ENCODE results near the gene SMAD4. TPM values are rescaled to one million over a fixed set of nuclear protein-coding genes. Genes with fewer than 3 reads are reported as not detected.

Gene SMAD4
- total and polyA plus RNA-seq, 2 experiments from 2014 or later: 41.9 to 103 TPM

DNA sequence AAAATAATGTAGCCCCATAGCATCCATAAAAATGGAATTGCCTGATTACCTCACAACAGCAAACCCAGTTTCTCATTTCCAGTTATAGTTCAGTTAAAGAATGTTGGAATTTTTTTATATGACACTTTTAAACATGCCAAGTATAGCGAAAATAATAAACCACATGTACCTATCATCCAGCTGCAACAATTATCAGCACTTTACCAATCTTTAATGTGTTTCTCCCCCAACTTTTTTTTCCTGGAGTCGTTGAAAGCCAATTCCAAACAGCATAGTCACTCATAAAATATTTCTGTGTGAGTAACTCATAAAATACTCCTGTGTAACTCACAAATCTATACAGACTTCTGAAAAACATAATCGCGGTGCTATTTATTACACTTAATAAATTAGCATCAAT lies 38.1 kb downstream of the SMAD4 start:
- TF ChIP-seq JUNB (IDR thresholded peaks at IDR 0.05; ENCODE audit: unreplicated experiment) (no peak), POLR2AphosphoS5 (IDR thresholded peaks at IDR 0.05; ENCODE audit: low read depth) (no peak), STAT1 (IDR thresholded peaks at IDR 0.05; ENCODE audit: unreplicated experiment) (no peak), CREB1 (CRISPR knock-in tag; IDR thresholded peaks at IDR 0.05; ENCODE audit: low read depth) (no peak), ZNF114 (CRISPR knock-in tag; IDR thresholded peaks at IDR 0.05) (no peak), EZH2 (IDR thresholded peaks at IDR 0.05; ENCODE audit: low read depth, unreplicated experiment) (no peak), ZNF331 (CRISPR knock-in tag; IDR thresholded peaks at IDR 0.05; ENCODE audit: low read depth) (no peak), EZH2phosphoT487 (IDR thresholded peaks at IDR 0.05; ENCODE audit: unreplicated experiment) (no peak), NANOG (IDR thresholded peaks at IDR 0.05; ENCODE audit: borderline replicate concordance) (no peak)
- TF ChIP-seq, protein P1, sequence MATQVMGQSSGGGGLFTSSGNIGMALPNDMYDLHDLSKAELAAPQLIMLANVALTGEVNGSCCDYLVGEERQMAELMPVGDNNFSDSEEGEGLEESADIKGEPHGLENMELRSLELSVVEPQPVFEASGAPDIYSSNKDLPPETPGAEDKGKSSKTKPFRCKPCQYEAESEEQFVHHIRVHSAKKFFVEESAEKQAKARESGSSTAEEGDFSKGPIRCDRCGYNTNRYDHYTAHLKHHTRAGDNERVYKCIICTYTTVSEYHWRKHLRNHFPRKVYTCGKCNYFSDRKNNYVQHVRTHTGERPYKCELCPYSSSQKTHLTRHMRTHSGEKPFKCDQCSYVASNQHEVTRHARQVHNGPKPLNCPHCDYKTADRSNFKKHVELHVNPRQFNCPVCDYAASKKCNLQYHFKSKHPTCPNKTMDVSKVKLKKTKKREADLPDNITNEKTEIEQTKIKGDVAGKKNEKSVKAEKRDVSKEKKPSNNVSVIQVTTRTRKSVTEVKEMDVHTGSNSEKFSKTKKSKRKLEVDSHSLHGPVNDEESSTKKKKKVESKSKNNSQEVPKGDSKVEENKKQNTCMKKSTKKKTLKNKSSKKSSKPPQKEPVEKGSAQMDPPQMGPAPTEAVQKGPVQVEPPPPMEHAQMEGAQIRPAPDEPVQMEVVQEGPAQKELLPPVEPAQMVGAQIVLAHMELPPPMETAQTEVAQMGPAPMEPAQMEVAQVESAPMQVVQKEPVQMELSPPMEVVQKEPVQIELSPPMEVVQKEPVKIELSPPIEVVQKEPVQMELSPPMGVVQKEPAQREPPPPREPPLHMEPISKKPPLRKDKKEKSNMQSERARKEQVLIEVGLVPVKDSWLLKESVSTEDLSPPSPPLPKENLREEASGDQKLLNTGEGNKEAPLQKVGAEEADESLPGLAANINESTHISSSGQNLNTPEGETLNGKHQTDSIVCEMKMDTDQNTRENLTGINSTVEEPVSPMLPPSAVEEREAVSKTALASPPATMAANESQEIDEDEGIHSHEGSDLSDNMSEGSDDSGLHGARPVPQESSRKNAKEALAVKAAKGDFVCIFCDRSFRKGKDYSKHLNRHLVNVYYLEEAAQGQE (IDR thresholded peaks at IDR 0.05; ENCODE audit: unreplicated experiment): no peak
- TF ChIP-seq, protein P2, sequence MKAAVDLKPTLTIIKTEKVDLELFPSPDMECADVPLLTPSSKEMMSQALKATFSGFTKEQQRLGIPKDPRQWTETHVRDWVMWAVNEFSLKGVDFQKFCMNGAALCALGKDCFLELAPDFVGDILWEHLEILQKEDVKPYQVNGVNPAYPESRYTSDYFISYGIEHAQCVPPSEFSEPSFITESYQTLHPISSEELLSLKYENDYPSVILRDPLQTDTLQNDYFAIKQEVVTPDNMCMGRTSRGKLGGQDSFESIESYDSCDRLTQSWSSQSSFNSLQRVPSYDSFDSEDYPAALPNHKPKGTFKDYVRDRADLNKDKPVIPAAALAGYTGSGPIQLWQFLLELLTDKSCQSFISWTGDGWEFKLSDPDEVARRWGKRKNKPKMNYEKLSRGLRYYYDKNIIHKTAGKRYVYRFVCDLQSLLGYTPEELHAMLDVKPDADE (IDR thresholded peaks at IDR 0.05): no peak
- TF ChIP-seq, protein P3, sequence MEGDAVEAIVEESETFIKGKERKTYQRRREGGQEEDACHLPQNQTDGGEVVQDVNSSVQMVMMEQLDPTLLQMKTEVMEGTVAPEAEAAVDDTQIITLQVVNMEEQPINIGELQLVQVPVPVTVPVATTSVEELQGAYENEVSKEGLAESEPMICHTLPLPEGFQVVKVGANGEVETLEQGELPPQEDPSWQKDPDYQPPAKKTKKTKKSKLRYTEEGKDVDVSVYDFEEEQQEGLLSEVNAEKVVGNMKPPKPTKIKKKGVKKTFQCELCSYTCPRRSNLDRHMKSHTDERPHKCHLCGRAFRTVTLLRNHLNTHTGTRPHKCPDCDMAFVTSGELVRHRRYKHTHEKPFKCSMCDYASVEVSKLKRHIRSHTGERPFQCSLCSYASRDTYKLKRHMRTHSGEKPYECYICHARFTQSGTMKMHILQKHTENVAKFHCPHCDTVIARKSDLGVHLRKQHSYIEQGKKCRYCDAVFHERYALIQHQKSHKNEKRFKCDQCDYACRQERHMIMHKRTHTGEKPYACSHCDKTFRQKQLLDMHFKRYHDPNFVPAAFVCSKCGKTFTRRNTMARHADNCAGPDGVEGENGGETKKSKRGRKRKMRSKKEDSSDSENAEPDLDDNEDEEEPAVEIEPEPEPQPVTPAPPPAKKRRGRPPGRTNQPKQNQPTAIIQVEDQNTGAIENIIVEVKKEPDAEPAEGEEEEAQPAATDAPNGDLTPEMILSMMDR (conservative IDR thresholded peaks at IDR 0.05; ENCODE audit: low read depth in 2 of 2): no peak
- TF ChIP-seq, protein P4, sequence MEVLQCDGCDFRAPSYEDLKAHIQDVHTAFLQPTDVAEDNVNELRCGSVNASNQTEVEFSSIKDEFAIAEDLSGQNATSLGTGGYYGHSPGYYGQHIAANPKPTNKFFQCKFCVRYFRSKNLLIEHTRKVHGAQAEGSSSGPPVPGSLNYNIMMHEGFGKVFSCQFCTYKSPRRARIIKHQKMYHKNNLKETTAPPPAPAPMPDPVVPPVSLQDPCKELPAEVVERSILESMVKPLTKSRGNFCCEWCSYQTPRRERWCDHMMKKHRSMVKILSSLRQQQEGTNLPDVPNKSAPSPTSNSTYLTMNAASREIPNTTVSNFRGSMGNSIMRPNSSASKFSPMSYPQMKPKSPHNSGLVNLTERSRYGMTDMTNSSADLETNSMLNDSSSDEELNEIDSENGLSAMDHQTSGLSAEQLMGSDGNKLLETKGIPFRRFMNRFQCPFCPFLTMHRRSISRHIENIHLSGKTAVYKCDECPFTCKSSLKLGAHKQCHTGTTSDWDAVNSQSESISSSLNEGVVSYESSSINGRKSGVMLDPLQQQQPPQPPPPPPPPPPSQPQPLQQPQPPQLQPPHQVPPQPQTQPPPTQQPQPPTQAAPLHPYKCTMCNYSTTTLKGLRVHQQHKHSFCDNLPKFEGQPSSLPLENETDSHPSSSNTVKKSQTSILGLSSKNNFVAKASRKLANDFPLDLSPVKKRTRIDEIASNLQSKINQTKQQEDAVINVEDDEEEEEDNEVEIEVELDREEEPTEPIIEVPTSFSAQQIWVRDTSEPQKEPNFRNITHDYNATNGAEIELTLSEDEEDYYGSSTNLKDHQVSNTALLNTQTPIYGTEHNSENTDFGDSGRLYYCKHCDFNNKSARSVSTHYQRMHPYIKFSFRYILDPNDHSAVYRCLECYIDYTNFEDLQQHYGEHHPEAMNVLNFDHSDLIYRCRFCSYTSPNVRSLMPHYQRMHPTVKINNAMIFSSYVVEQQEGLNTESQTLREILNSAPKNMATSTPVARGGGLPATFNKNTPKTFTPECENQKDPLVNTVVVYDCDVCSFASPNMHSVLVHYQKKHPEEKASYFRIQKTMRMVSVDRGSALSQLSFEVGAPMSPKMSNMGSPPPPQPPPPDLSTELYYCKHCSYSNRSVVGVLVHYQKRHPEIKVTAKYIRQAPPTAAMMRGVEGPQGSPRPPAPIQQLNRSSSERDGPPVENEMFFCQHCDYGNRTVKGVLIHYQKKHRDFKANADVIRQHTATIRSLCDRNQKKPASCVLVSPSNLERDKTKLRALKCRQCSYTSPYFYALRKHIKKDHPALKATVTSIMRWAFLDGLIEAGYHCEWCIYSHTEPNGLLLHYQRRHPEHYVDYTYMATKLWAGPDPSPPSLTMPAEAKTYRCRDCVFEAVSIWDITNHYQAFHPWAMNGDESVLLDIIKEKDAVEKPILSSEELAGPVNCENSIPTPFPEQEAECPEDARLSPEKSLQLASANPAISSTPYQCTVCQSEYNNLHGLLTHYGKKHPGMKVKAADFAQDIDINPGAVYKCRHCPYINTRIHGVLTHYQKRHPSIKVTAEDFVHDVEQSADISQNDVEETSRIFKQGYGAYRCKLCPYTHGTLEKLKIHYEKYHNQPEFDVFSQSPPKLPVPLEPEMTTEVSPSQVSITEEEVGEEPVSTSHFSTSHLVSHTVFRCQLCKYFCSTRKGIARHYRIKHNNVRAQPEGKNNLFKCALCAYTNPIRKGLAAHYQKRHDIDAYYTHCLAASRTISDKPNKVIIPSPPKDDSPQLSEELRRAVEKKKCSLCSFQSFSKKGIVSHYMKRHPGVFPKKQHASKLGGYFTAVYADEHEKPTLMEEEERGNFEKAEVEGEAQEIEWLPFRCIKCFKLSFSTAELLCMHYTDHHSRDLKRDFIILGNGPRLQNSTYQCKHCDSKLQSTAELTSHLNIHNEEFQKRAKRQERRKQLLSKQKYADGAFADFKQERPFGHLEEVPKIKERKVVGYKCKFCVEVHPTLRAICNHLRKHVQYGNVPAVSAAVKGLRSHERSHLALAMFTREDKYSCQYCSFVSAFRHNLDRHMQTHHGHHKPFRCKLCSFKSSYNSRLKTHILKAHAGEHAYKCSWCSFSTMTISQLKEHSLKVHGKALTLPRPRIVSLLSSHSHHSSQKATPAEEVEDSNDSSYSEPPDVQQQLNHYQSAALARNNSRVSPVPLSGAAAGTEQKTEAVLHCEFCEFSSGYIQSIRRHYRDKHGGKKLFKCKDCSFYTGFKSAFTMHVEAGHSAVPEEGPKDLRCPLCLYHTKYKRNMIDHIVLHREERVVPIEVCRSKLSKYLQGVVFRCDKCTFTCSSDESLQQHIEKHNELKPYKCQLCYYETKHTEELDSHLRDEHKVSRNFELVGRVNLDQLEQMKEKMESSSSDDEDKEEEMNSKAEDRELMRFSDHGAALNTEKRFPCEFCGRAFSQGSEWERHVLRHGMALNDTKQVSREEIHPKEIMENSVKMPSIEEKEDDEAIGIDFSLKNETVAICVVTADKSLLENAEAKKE (CRISPR knock-in tag; IDR thresholded peaks at IDR 0.05): no peak
- Histone ChIP-seq H3K27ac (ENCODE audit: low read depth) (no peak overlapping the region), H3K4me2 (no peak overlapping the region), H3K79me2 (replicated peaks; ENCODE audit: insufficient read depth) (peaks cover 34% of the 10 kb centered on the region), H3F3A (replicated peaks; ENCODE audit: low read depth) (no peaks in the 10 kb centered on the region), H3K4me3 (no peak overlapping the region), H3K9me2 (ENCODE audit: insufficient read depth) (no peaks in the 10 kb centered on the region), H3K27me3 (ENCODE audit: insufficient read depth) (no peaks in the 10 kb centered on the region), H2AFZ (no peak overlapping the region), H4K20me1 (replicated peaks; ENCODE audit: insufficient read depth) (no peaks in the 10 kb centered on the region), H3K4me1 (ENCODE audit: insufficient read depth) (no peaks in the 10 kb centered on the region), H3K36me3 (ENCODE audit: insufficient read depth) (peaks cover 14% of the 10 kb centered on the region; the same call in 1 of the 2 replicates)
- no peak for DNase-seq (ENCODE audit: low spot score)
- Mint-ChIP-seq H3K4me3 (no peak overlapping the region), H3K27ac (no peak overlapping the region), H3K36me3 (ENCODE audit: low read depth) (peaks cover 59% of the 10 kb centered on the region), H3K9me3 (no peaks in the 10 kb centered on the region), H3K4me1 (no peaks in the 10 kb centered on the region), H3K27me3 (ENCODE audit: insufficient read depth, low read depth, poor library complexity) (peaks cover 1% of the 10 kb centered on the region)
- no peak for ATAC-seq
